Uterus (tissue), 4 donors: Measurements from ENCODE around the gene PNMA8A. TPM values are rescaled to one million over a fixed set of nuclear protein-coding genes. Genes with fewer than 3 reads are reported as not detected.

ENCODE experiments used
- DNase-seq, 2 donors: peaks; one replicate each; pipeline ENCODE4 v3.0.0-alpha.2; 2019 to 2020
- H3K27ac ChIP-seq, 2 donors: fragments of 200-600 bp; sonication (generic); 1 replicate in 1 of 2; 2 replicates in 1 of 2; pipeline ENCODE4 v1.5.1; 2016 to 2018
- H3K27me3 ChIP-seq, 2 donors: fragments of 200-600 bp; sonication (generic); one replicate each; pipeline ENCODE4 v1.5.1; 2018 to 2019; ENCODE audit warnings: control low read depth in 1 of 2
- H3K36me3 ChIP-seq, 2 donors: fragments of 200-600 bp; sonication (generic); one replicate each; pipeline ENCODE4 v1.5.1; 2019; ENCODE audit warnings: control low read depth in 1 of 2
- H3K4me1 ChIP-seq, 2 donors: fragments of 200-600 bp; sonication (generic); one replicate each; pipeline ENCODE4 v1.5.1; 2018 to 2019; ENCODE audit warnings: control low read depth in 1 of 2
- H3K4me3 ChIP-seq, 2 donors: fragments of 200-600 bp; sonication (generic); 1 replicate in 1 of 2; 2 replicates in 1 of 2; pipeline ENCODE4 v1.5.1; 2018 to 2019; ENCODE audit warnings: mild to moderate bottlenecking in 1 of 2
- H3K9me3 ChIP-seq, 2 donors: fragments of 200-600 bp; sonication (generic); one replicate each; pipeline ENCODE4 v1.5.1; 2019; ENCODE audit warnings: control low read depth in 1 of 2
- POLR2A ChIP-seq, 2 donors: fragments of 450-650 bp; IDR thresholded peaks; one replicate each; pipeline ENCODE4 v1.6.1; 2016; ENCODE audit warnings: antibody characterized with exemption in 2 of 2, mild to moderate bottlenecking in 1 of 2, moderate library complexity in 1 of 2
- intact Hi-C: fragments of 100-400 bp; cut with DNase I; formaldehyde crosslinking; loops from one replicate; pipeline ENCODE4 v1.15.1; 2023; ENCODE audit warnings: low total_unique reads
- total RNA-seq, 4 donors: library from RNA; depleted of rRNA in 3 of 4; stranded (reverse); fragments of >200 nt in 3 of 4; gene quantifications; one replicate each; pipeline versions ENCODE4 v1.1.0 to v1.2.4, GENCODE V29; 2014 to 2023
- TF ChIP-seq, protein P1 (sequence below), 4 experiments: fragments of 200-600 bp in 2 of 4; fragments of 450-650 bp in 2 of 4; sonication (generic) in 2 of 4; IDR thresholded peaks; one replicate each; pipeline ENCODE4 v1.5.1; 2016 to 2019; ENCODE audit warnings: antibody characterized with exemption in 4 of 4, mild to moderate bottlenecking in 2 of 4, moderate library complexity in 1 of 4
- donor health status: DM: yes; HTN: yes; CAD: no.

PNMA8A gene
- total RNA-seq, 4 donors from 2014 or later, result 8.7 to 69.7 (median 16.1) TPM

DNA sequence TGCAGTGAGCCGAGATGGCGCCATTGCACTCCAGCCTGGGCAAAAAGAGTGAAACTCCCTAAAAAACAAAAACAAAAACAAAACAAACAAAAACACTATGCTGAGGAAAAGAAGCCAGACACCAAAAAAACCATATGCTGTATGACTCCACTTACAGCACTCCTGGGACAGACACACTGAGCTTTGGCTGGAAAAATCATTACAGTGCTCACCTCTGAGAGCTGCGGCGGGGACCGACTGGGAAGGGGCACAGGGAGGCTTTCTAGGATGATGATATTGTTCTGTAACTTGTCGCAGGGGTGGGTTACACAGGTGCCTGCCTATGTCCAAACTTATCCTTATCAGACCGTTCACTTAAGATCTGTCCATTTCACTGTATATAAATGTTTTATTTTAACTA is 7.8 kb downstream of the PNMA8A start:
- H3K27me3 ChIP-seq, result no peaks in the 10 kb centered on the region
- H3K36me3 ChIP-seq, result no peaks in the 10 kb centered on the region
- DNase-seq, result no peak
- H3K4me3 ChIP-seq, result no peak overlapping the region
- intact Hi-C loops, result no loop called here
- no peaks in the 10 kb centered on the region for H3K4me1 ChIP-seq
- H3K9me3 ChIP-seq, result no peaks in the 10 kb centered on the region
- TF ChIP-seq POLR2A (IDR thresholded peaks at IDR 0.05), result no peak
- TF ChIP-seq, protein P1, sequence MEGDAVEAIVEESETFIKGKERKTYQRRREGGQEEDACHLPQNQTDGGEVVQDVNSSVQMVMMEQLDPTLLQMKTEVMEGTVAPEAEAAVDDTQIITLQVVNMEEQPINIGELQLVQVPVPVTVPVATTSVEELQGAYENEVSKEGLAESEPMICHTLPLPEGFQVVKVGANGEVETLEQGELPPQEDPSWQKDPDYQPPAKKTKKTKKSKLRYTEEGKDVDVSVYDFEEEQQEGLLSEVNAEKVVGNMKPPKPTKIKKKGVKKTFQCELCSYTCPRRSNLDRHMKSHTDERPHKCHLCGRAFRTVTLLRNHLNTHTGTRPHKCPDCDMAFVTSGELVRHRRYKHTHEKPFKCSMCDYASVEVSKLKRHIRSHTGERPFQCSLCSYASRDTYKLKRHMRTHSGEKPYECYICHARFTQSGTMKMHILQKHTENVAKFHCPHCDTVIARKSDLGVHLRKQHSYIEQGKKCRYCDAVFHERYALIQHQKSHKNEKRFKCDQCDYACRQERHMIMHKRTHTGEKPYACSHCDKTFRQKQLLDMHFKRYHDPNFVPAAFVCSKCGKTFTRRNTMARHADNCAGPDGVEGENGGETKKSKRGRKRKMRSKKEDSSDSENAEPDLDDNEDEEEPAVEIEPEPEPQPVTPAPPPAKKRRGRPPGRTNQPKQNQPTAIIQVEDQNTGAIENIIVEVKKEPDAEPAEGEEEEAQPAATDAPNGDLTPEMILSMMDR (IDR thresholded peaks at IDR 0.05), result no peak
- no peak overlapping the region for H3K27ac ChIP-seq

DNA sequence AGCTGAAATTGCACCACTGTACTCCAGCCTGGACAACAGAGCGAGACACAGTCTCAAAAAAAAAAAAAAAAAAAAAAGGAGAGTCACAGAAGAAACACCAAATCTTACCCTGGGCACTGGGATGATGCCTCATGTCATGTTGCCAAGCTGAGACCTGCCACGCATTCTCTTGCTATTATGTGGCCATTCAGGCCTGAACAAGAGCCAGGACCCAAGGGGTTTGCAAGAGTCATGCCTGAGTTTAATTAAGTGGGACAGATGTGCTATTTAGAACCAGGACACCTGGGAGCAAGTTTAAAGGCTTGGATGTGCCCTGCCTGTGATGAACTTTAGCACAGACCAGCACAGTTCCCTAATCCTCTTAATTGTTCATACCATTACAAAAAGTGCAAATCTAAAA is 9.8 kb downstream of the PNMA8A start:
- intact Hi-C loops, result no loop called here
- no peaks in the 10 kb centered on the region for H3K4me1 ChIP-seq
- H3K9me3 ChIP-seq, result no peaks in the 10 kb centered on the region
- TF ChIP-seq POLR2A (IDR thresholded peaks at IDR 0.05), result no peak
- TF ChIP-seq, protein P1 (IDR thresholded peaks at IDR 0.05), result no peak
- H3K4me3 ChIP-seq, result no peak overlapping the region
- no peak overlapping the region for H3K27ac ChIP-seq
- DNase-seq, result no peak
- no peaks in the 10 kb centered on the region for H3K27me3 ChIP-seq
- H3K36me3 ChIP-seq, result no peaks in the 10 kb centered on the region

DNA sequence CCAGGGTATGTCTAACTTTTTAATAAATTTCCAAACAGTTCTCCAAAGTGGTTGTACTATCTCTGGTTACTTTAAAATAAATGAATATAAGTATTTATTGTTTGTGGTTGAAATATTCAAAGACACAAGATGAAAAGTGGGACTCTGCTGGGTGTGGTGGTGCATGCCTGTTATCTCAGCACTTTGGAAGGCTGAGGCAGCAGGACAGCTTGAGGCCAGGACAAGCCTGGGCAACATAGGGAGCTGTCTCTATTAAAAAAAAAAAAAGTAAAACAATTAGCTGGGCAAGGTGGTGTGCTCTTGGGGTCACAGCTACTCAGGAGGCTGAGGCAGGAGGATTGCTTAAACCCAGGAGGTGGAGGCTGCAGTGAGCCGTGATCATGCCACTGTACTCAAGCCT is 10.4 kb downstream of the PNMA8A start:
- DNase-seq, result no peak
- intact Hi-C loops, result no loop called here
- TF ChIP-seq POLR2A (IDR thresholded peaks at IDR 0.05), result no peak
- TF ChIP-seq, protein P1 (IDR thresholded peaks at IDR 0.05), result no peak
- H3K27me3 ChIP-seq, result no peaks in the 10 kb centered on the region
- H3K27ac ChIP-seq, result no peak overlapping the region
- H3K9me3 ChIP-seq, result no peaks in the 10 kb centered on the region
- no peak overlapping the region for H3K4me3 ChIP-seq
- H3K36me3 ChIP-seq, result no peaks in the 10 kb centered on the region
- no peaks in the 10 kb centered on the region for H3K4me1 ChIP-seq

DNA sequence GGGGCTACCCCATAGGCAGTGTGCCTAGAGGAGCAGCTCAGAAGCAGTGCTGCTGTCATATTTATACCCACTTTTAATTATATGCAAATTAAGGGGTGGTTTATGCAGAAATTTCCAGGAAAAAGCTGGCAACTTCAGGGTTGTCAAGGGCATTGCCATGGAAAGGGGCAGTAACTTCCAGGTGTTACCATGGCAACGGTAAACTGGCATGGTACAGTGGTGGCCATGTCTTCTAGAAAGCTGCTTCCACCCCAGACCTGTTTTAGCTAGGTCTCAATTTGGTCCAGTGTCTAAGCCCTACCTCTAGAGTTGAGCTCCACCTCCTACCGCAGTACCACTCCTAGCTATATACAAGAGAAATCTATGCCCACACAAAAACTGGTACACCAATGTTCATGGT is 11.3 kb downstream of the PNMA8A start:
- intact Hi-C loops, result no loop called here
- Histone ChIP-seq H3K9me3 (no peaks in the 10 kb centered on the region), H3K27ac (no peak overlapping the region), H3K4me3 (no peak overlapping the region), H3K4me1 (no peaks in the 10 kb centered on the region), H3K36me3 (no peaks in the 10 kb centered on the region), H3K27me3 (no peaks in the 10 kb centered on the region)
- TF ChIP-seq, protein P1 (IDR thresholded peaks at IDR 0.05), result no peak
- no peak for TF ChIP-seq POLR2A (IDR thresholded peaks at IDR 0.05)
- no peak for DNase-seq

DNA sequence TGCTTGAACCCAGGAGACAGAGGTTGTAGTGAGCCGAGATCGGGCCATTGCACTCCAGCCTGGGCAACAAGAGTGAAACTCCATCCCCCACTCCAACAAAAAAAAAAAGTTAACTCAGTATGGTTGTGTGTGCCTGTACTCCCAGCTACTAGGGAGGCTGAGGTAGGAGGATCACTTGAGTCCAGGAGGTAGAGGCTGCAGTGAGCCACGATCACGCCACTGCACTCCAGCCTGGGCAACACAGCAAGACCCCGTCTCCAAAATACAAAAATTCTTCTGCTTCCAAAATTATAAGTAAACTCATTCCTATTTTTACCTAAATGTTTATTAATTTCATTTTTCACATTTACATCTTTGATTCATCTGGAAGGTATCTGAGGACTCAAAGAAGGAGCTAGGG is 14.4 kb downstream of the PNMA8A start:
- no peak overlapping the region for H3K27ac ChIP-seq
- no peaks in the 10 kb centered on the region for H3K4me1 ChIP-seq
- no peak for DNase-seq
- no peak for TF ChIP-seq POLR2A (IDR thresholded peaks at IDR 0.05)
- TF ChIP-seq, protein P1 (IDR thresholded peaks at IDR 0.05), result no peak
- no peak overlapping the region for H3K4me3 ChIP-seq
- no peaks in the 10 kb centered on the region for H3K36me3 ChIP-seq
- intact Hi-C loops, result no loop called here
- no peaks in the 10 kb centered on the region for H3K27me3 ChIP-seq
- no peaks in the 10 kb centered on the region for H3K9me3 ChIP-seq
